ENCODE measurements around the gene FANCD2OS. TPM values are rescaled to one million over a fixed set of nuclear protein-coding genes. Genes with fewer than 3 reads are reported as not detected.

FANCD2OS gene
- total and polyA plus RNA-seq, 4 donors, result not detected

- Histone ChIP-seq H3K9ac (ENCODE audit: low read depth in 1 of 2, low read length in 2 of 2) (no peak overlapping the region), H3K4me3 (ENCODE audit: low read depth in 1 of 3, low read length in 3 of 3) (no peak overlapping the region), H3K27me3 (ENCODE audit: control insufficient read depth in 4 of 4, insufficient read depth in 4 of 4, low read length in 3 of 4) (no peaks in the 10 kb centered on the region), H3K4me1 (ENCODE audit: control insufficient read depth in 4 of 4, insufficient read depth in 4 of 4, low read length in 3 of 4) (no peaks in the 10 kb centered on the region), H3K36me3 (ENCODE audit: control insufficient read depth in 4 of 4, insufficient read depth in 3 of 4, low read depth in 1 of 4, low read length in 3 of 4) (no peaks in the 10 kb centered on the region), H3K27ac (ENCODE audit: low read depth in 1 of 2, low read length in 2 of 2) (no peak overlapping the region), H3K9me3 (ENCODE audit: control insufficient read depth in 4 of 4, low read length in 3 of 4) (no peaks in the 10 kb centered on the region)
- TF ChIP-seq, protein P1, sequence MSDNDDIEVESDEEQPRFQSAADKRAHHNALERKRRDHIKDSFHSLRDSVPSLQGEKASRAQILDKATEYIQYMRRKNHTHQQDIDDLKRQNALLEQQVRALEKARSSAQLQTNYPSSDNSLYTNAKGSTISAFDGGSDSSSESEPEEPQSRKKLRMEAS (IDR thresholded peaks at IDR 0.05), result no peak
- TF ChIP-seq JUND (IDR thresholded peaks at IDR 0.05) (no peak), NR2F2 (IDR thresholded peaks at IDR 0.05) (no peak), HNF4A (conservative IDR thresholded peaks at IDR 0.05) (no peak), FOXA2 (IDR thresholded peaks at IDR 0.05) (no peak), GABPA (IDR thresholded peaks at IDR 0.05 in 1 of 2, conservative IDR thresholded peaks at IDR 0.05 in 1 of 2) (no peak), RAD21 (IDR thresholded peaks at IDR 0.05) (no peak), SP1 (IDR thresholded peaks at IDR 0.05) (no peak), YY1 (IDR thresholded peaks at IDR 0.05) (no peak), EGR1 (IDR thresholded peaks at IDR 0.05; ENCODE audit: low read depth in 2 of 2) (no peak), FOXA1 (IDR thresholded peaks at IDR 0.05) (no peak), HNF4G (IDR thresholded peaks at IDR 0.05) (no peak)
- TF ChIP-seq, protein P2, sequence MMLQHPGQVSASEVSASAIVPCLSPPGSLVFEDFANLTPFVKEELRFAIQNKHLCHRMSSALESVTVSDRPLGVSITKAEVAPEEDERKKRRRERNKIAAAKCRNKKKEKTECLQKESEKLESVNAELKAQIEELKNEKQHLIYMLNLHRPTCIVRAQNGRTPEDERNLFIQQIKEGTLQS (IDR thresholded peaks at IDR 0.05), result no peak
- TF ChIP-seq, protein P3, sequence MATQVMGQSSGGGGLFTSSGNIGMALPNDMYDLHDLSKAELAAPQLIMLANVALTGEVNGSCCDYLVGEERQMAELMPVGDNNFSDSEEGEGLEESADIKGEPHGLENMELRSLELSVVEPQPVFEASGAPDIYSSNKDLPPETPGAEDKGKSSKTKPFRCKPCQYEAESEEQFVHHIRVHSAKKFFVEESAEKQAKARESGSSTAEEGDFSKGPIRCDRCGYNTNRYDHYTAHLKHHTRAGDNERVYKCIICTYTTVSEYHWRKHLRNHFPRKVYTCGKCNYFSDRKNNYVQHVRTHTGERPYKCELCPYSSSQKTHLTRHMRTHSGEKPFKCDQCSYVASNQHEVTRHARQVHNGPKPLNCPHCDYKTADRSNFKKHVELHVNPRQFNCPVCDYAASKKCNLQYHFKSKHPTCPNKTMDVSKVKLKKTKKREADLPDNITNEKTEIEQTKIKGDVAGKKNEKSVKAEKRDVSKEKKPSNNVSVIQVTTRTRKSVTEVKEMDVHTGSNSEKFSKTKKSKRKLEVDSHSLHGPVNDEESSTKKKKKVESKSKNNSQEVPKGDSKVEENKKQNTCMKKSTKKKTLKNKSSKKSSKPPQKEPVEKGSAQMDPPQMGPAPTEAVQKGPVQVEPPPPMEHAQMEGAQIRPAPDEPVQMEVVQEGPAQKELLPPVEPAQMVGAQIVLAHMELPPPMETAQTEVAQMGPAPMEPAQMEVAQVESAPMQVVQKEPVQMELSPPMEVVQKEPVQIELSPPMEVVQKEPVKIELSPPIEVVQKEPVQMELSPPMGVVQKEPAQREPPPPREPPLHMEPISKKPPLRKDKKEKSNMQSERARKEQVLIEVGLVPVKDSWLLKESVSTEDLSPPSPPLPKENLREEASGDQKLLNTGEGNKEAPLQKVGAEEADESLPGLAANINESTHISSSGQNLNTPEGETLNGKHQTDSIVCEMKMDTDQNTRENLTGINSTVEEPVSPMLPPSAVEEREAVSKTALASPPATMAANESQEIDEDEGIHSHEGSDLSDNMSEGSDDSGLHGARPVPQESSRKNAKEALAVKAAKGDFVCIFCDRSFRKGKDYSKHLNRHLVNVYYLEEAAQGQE (IDR thresholded peaks at IDR 0.05), result no peak
- TF ChIP-seq, protein P4, sequence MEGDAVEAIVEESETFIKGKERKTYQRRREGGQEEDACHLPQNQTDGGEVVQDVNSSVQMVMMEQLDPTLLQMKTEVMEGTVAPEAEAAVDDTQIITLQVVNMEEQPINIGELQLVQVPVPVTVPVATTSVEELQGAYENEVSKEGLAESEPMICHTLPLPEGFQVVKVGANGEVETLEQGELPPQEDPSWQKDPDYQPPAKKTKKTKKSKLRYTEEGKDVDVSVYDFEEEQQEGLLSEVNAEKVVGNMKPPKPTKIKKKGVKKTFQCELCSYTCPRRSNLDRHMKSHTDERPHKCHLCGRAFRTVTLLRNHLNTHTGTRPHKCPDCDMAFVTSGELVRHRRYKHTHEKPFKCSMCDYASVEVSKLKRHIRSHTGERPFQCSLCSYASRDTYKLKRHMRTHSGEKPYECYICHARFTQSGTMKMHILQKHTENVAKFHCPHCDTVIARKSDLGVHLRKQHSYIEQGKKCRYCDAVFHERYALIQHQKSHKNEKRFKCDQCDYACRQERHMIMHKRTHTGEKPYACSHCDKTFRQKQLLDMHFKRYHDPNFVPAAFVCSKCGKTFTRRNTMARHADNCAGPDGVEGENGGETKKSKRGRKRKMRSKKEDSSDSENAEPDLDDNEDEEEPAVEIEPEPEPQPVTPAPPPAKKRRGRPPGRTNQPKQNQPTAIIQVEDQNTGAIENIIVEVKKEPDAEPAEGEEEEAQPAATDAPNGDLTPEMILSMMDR (IDR thresholded peaks at IDR 0.05; ENCODE audit: low read depth, low read length, missing input control), result no peak
- TF ChIP-seq, protein P5, sequence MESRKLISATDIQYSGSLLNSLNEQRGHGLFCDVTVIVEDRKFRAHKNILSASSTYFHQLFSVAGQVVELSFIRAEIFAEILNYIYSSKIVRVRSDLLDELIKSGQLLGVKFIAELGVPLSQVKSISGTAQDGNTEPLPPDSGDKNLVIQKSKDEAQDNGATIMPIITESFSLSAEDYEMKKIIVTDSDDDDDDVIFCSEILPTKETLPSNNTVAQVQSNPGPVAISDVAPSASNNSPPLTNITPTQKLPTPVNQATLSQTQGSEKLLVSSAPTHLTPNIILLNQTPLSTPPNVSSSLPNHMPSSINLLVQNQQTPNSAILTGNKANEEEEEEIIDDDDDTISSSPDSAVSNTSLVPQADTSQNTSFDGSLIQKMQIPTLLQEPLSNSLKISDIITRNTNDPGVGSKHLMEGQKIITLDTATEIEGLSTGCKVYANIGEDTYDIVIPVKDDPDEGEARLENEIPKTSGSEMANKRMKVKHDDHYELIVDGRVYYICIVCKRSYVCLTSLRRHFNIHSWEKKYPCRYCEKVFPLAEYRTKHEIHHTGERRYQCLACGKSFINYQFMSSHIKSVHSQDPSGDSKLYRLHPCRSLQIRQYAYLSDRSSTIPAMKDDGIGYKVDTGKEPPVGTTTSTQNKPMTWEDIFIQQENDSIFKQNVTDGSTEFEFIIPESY (IDR thresholded peaks at IDR 0.05), result no peak
- WGBS, result 91% methylated on average over 6 of the region's 6 CpGs
- DNase-seq (ENCODE audit: low spot score), result no peak
These were observed 17.9 kb downstream of the FANCD2OS start for GRCh38 chr3:10090179-10090578.

GRCh38 chr3:10088256-10088655 lies 19.8 kb downstream of the FANCD2OS start:
- no peak for DNase-seq (ENCODE audit: low spot score)
- Histone ChIP-seq H3K9me3 (ENCODE audit: control insufficient read depth in 4 of 4, low read length in 3 of 4) (no peaks in the 10 kb centered on the region), H3K27ac (ENCODE audit: low read depth in 1 of 2, low read length in 2 of 2) (no peak overlapping the region), H3K27me3 (ENCODE audit: control insufficient read depth in 4 of 4, insufficient read depth in 4 of 4, low read length in 3 of 4) (no peaks in the 10 kb centered on the region), H3K4me1 (ENCODE audit: control insufficient read depth in 4 of 4, insufficient read depth in 4 of 4, low read length in 3 of 4) (no peaks in the 10 kb centered on the region), H3K36me3 (ENCODE audit: control insufficient read depth in 4 of 4, insufficient read depth in 3 of 4, low read depth in 1 of 4, low read length in 3 of 4) (no peaks in the 10 kb centered on the region), H3K4me3 (ENCODE audit: low read depth in 1 of 3, low read length in 3 of 3) (no peak overlapping the region), H3K9ac (ENCODE audit: low read depth in 1 of 2, low read length in 2 of 2) (no peak overlapping the region)
- TF ChIP-seq FOXA1 (IDR thresholded peaks at IDR 0.05), result no peak
- no peak for TF ChIP-seq SP1 (IDR thresholded peaks at IDR 0.05)
- no peak for TF ChIP-seq YY1 (IDR thresholded peaks at IDR 0.05)
- no peak for TF ChIP-seq HNF4G (IDR thresholded peaks at IDR 0.05)
- WGBS, result 95% methylated on average over 4 of the region's 4 CpGs
